PC-3 (cell line): ENCODE measurements around the gene SAMD4A. TPM values are rescaled to one million over a fixed set of nuclear protein-coding genes. Genes with fewer than 3 reads are reported as not detected.

Experiments
- ATAC-seq: fragments of 200-7000 bp; cut with Tn5 transposase; 2 replicates; pipeline ENCODE4 v1.9.1; 2020; ENCODE audit warnings: mild to moderate bottlenecking, moderate library complexity
- Bru-seq: library from RNA; stranded (reverse); fragments of 400-500 nt; gene quantifications from one replicate; lab custom pipeline; 2021; lab: Mats Ljungman, UMichigan
- BruChase-seq, 2 experiments: library from RNA; stranded (reverse); fragments of 400-500 nt; gene quantifications; one replicate each; lab custom pipeline; 2021; lab: Mats Ljungman, UMichigan
- BruUV-seq: library from RNA; stranded (reverse); fragments of 400-500 nt; replicated peaks from 2 replicates; lab custom pipeline; 2021; lab: Mats Ljungman, UMichigan
- CTCF ChIA-PET: fragments of 300-600 bp; sonication (Branson Sonifier 250); formaldehyde crosslinking; loops from one replicate; lab custom pipeline; 2022; ENCODE audit warnings: antibody characterized with exemption; lab: Charles Lee
- POLR2A ChIA-PET: fragments of 300-600 bp; sonication (Branson Sonifier 250); formaldehyde crosslinking; loops from one replicate; lab custom pipeline; 2022; ENCODE audit warnings: antibody characterized with exemption; ENCODE audit not compliant: unreplicated experiment; lab: Charles Lee
- DNase-seq: peaks from one replicate; pipeline ENCODE4 v3.0.0-alpha.2; 2015
- H2AFZ ChIP-seq: fragments of 300-600 bp; sonication (generic); 2 replicates; pipeline ENCODE4 v1.6.0; 2016; ENCODE audit warnings: antibody characterized with exemption, low read length
- H3F3A ChIP-seq: fragments of 300-600 bp; sonication (generic); one replicate; pipeline ENCODE4 v1.6.0; 2017; ENCODE audit warnings: antibody characterized with exemption, low read length, control low read depth, mild to moderate bottlenecking; ENCODE audit not compliant: unreplicated experiment
- H3K27ac ChIP-seq: fragments of 300-600 bp; sonication (generic); 2 replicates; pipeline ENCODE4 v1.5.1; 2016; ENCODE audit warnings: mild to moderate bottlenecking, low read length
- H3K27me3 ChIP-seq: fragments of 300-600 bp; sonication (generic); 2 replicates; pipeline ENCODE4 v1.6.1; 2016; ENCODE audit warnings: low read length, mixed read lengths
- H3K36me3 ChIP-seq: fragments of 300-600 bp; sonication (generic); 2 replicates; pipeline ENCODE4 v1.6.1; 2016; ENCODE audit warnings: low read depth, mixed run types, low read length, mixed read lengths
- H3K4me1 ChIP-seq: fragments of 300-600 bp; sonication (generic); 2 replicates; pipeline ENCODE4 v1.5.1; 2016; ENCODE audit warnings: low read length; ENCODE audit not compliant: insufficient read depth
- H3K4me2 ChIP-seq: fragments of 300-600 bp; sonication (generic); 2 replicates; pipeline ENCODE4 v1.6.0; 2016; ENCODE audit warnings: low read length
- H3K4me3 ChIP-seq: fragments of 300-600 bp; sonication (generic); 2 replicates; pipeline ENCODE4 v1.5.1; 2016; ENCODE audit warnings: mild to moderate bottlenecking, low read length, mixed read lengths
- H3K79me2 ChIP-seq: fragments of 300-600 bp; sonication (generic); 2 replicates; pipeline ENCODE4 v1.6.1; 2017; ENCODE audit warnings: low read length, mixed read lengths
- H3K9ac ChIP-seq: fragments of 300-600 bp; sonication (generic); 2 replicates; pipeline ENCODE4 v1.6.0; 2016; ENCODE audit warnings: mild to moderate bottlenecking, low read length
- H3K9me2 ChIP-seq: fragments of 300-600 bp; sonication (generic); replicated peaks from 2 replicates; pipeline ENCODE4 v1.6.1; 2016; ENCODE audit warnings: mixed run types, low read length, mixed read lengths
- H3K9me3 ChIP-seq: fragments of 300-600 bp; sonication (generic); 2 replicates; pipeline ENCODE4 v1.6.1; 2016; ENCODE audit warnings: low read length, mixed read lengths
- H4K20me1 ChIP-seq: fragments of 300-600 bp; sonication (generic); 2 replicates; pipeline ENCODE4 v1.6.1; 2016; ENCODE audit warnings: low read length, mixed read lengths
- EZH2 ChIP-seq: fragments of 300-600 bp; sonication (generic); IDR thresholded peaks from one replicate; pipeline ENCODE4 v1.6.1; 2017; ENCODE audit warnings: antibody characterized with exemption, mild to moderate bottlenecking, low read length; ENCODE audit not compliant: unreplicated experiment
- EZH2phosphoT487 ChIP-seq: fragments of 300-600 bp; sonication (generic); IDR thresholded peaks from 2 replicates; pipeline ENCODE4 v1.6.1; 2018; ENCODE audit warnings: mild to moderate bottlenecking, antibody characterized with exemption, low read length, borderline replicate concordance
- intact Hi-C: fragments of 100-400 bp; cut with micrococcal nuclease; formaldehyde crosslinking; loops from 2 replicates; pipeline ENCODE4 v1.9.0; 2023
- long read RNA-seq: library from polyadenylated mRNA; unstranded; transcript quantifications from one replicate; pipeline ENCODE4 v2.0.0, GENCODE V29; 2021; ENCODE audit not compliant: unreplicated experiment
- total RNA-seq: library from RNA; depleted of rRNA; stranded (reverse); fragments of >200 nt; gene quantifications from 2 replicates; pipeline ENCODE4 v1.2.3, GENCODE V29; 2014; rRNA removed
- TF ChIP-seq, protein P1 (sequence below): fragments of 300-600 bp; sonication (generic); conservative IDR thresholded peaks from 2 replicates; pipeline ENCODE4 v1.5.1; 2017; ENCODE audit warnings: antibody characterized with exemption, low read depth, mild to moderate bottlenecking, low read length

Gene SAMD4A
- 42.9 and 45.2 TPM in 2 replicates for total RNA-seq
- percentile 95 among the genes with signal in this experiment for Bru-seq, nascent RNA
- percentile 90 among the genes with signal in this experiment for BruChase-seq, experiment 1, labeled RNA remaining after a 6-hour chase
- BruChase-seq, experiment 2, labeled RNA remaining after a 2-hour chase = percentile 95 among the genes with signal in this experiment
- long read RNA-seq, full-length matches to known transcripts = 5 of 45 reads
- long read RNA-seq, partial matches to known transcripts = 12 of 45 reads
- long read RNA-seq, other reads (novel, unspliced or antisense) = 28 of 45 reads

- H2AFZ ChIP-seq = peak within 1 kb of the TSS; percentile 62
- peak within 1 kb of the TSS; percentile 79 for H3K27ac ChIP-seq
- peaks cover 10% of the 10 kb centered on the region for H3F3A ChIP-seq
- H4K20me1 ChIP-seq = peaks cover 27% of the 10 kb centered on the region
- ChIA-PET CTCF (interaction anchor here (0.6 to 6.3 kb wide), 8 partner anchors 57 to 208 kb away, joined by 3 to 154 read pairs (median 6); partner anchors contain the start of gene CGRRF1), POLR2A (interaction anchor here (0.6 to 3.2 kb wide), 16 partner anchors 11 to 1775 kb away, joined by 3 to 32 read pairs (median 6); partner anchors contain the start of genes CGRRF1 and GNPNAT1)
- no peaks in the 10 kb centered on the region for H3K9me2 ChIP-seq
- DNase-seq (peak; percentile 95), ATAC-seq (peak; percentile 33)
- intact Hi-C loops = loop anchor here (1.0 to 5.0 kb wide), 2 partner anchors 36 to 111 kb away; no protein-coding TSS in a partner anchor
- peaks cover 15% of the 10 kb centered on the region for H3K36me3 ChIP-seq
- peaks cover 54% of the 10 kb centered on the region for H3K79me2 ChIP-seq
- no peak for TF ChIP-seq EZH2
- peak; percentile 77; the same call in 1 of the 2 replicates for TF ChIP-seq EZH2phosphoT487
- TF ChIP-seq, protein P1, sequence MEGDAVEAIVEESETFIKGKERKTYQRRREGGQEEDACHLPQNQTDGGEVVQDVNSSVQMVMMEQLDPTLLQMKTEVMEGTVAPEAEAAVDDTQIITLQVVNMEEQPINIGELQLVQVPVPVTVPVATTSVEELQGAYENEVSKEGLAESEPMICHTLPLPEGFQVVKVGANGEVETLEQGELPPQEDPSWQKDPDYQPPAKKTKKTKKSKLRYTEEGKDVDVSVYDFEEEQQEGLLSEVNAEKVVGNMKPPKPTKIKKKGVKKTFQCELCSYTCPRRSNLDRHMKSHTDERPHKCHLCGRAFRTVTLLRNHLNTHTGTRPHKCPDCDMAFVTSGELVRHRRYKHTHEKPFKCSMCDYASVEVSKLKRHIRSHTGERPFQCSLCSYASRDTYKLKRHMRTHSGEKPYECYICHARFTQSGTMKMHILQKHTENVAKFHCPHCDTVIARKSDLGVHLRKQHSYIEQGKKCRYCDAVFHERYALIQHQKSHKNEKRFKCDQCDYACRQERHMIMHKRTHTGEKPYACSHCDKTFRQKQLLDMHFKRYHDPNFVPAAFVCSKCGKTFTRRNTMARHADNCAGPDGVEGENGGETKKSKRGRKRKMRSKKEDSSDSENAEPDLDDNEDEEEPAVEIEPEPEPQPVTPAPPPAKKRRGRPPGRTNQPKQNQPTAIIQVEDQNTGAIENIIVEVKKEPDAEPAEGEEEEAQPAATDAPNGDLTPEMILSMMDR = peak; percentile 53; the same call in 1 of the 2 replicates
- peak within 1 kb of the TSS; percentile 88 for H3K4me2 ChIP-seq
- H3K9me3 ChIP-seq = no peaks in the 10 kb centered on the region
- peak within 1 kb of the TSS; percentile 82 for H3K9ac ChIP-seq
- no peaks in the 10 kb centered on the region for H3K27me3 ChIP-seq
- BruUV-seq = no TSS peak
- H3K4me3 ChIP-seq = peak within 1 kb of the TSS; percentile 85
- peaks cover 42% of the 10 kb centered on the region for H3K4me1 ChIP-seq
These were observed at the start of gene SAMD4A for GRCh38 chr14:54566410-54567223. TSS of gene SAMD4A (plus strand) at chr14:54567128. CDS start at chr14:54567917, 789 bp downstream.

DNA sequence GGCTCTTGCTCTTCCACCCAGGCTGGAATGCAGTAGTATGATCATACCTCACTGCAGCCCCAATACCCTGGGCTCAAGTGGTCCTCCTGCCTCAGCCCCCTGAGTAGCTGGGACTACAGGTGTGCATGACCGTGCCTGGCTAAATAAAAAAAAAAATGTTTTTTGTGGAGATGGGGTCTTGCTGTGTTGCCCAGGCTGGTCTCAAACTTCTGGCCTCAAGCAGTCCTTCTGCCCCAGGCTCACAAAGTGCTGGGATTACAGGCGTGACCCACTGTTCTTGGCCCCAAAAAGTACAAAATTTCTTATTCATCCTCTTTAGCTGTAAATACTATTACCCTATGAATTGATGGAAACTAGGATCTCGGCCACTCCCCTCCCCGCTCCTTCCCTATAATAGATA lies 42.5 kb upstream of the SAMD4A start:
- Histone ChIP-seq H3K9ac (no peak overlapping the region), H3K4me1 (peaks cover 2% of the 10 kb centered on the region; the same call in 1 of the 2 replicates), H2AFZ (no peak overlapping the region), H3K9me3 (no peaks in the 10 kb centered on the region), H3K4me2 (no peak overlapping the region), H3K36me3 (peaks cover 16% of the 10 kb centered on the region), H3F3A (no peaks in the 10 kb centered on the region), H3K27me3 (no peaks in the 10 kb centered on the region), H4K20me1 (no peaks in the 10 kb centered on the region), H3K4me3 (no peak overlapping the region), H3K9me2 (no peaks in the 10 kb centered on the region), H3K79me2 (peaks cover 13% of the 10 kb centered on the region), H3K27ac (no peak overlapping the region)
- TF ChIP-seq EZH2 (no peak), EZH2phosphoT487 (no peak)
- TF ChIP-seq, protein P1 = no peak
- POLR2A ChIA-PET = no interaction called here
- no TSS peak for BruUV-seq
- intact Hi-C loops = no loop called here
- CTCF ChIA-PET = no interaction called here
- DNase-seq (no peak), ATAC-seq (no peak)
